H1 (cell line): ENCODE data around the gene IL2RG. TPM values are rescaled to one million over a fixed set of nuclear protein-coding genes. Genes with fewer than 3 reads are reported as not detected.
A peak's percentile ranks its signal among the peaks of the same experiment; 100 is the strongest.

ENCODE experiments used
- CTCF ChIA-PET: fragments of 300-600 bp; sonication (Branson Sonifier 250); formaldehyde crosslinking; loops from one replicate; lab custom pipeline; 2021; ENCODE audit not compliant: partially characterized antibody; lab: Charles Lee
- POLR2A ChIA-PET: fragments of 300-600 bp; sonication (Branson Sonifier 250); formaldehyde crosslinking; loops from one replicate; lab custom pipeline; 2021; ENCODE audit warnings: inconsistent platforms; ENCODE audit not compliant: partially characterized antibody; lab: Charles Lee
- DNase-seq, 2 experiments: peaks; one replicate each; pipeline versions ENCODE4 v3.0.0 to v3.0.0-alpha.2; 2010 to 2022; ENCODE audit warnings: low spot score in 2 of 2, low read depth in 1 of 2, mixed read lengths in 1 of 2
- FAIRE-seq: peaks from 2 replicates; lab custom pipeline; 2011; peaks lifted over from hg19 to GRCh38; lab: Jason Lieb, UNC
- H2AFZ ChIP-seq: 2 replicates; pipeline ENCODE4 v1.8.1; 2012; ENCODE audit warnings: low read length, inconsistent platforms
- H2AK5ac ChIP-seq: 2 replicates; pipeline ENCODE4 v1.6.1; 2013; ENCODE audit warnings: low read depth, low read length
- H2BK120ac ChIP-seq: replicated peaks from 2 replicates; pipeline ENCODE3; 2013; ENCODE audit warnings: low read depth, low read length, inconsistent platforms
- H2BK12ac ChIP-seq: 2 replicates; pipeline ENCODE4 v1.6.1; 2013; ENCODE audit warnings: low read depth, low read length
- H2BK15ac ChIP-seq: 2 replicates; pipeline ENCODE4 v1.6.1; 2013; ENCODE audit warnings: low read length
- H2BK20ac ChIP-seq: 2 replicates; pipeline ENCODE4 v1.6.1; 2013; ENCODE audit warnings: low read length
- H2BK5ac ChIP-seq: 2 replicates; pipeline ENCODE4 v1.6.1; 2013; ENCODE audit warnings: low read depth, low read length
- H3K14ac ChIP-seq: 2 replicates; pipeline ENCODE4 v1.6.1; 2013; ENCODE audit warnings: inconsistent platforms; ENCODE audit not compliant: insufficient read length
- H3K18ac ChIP-seq: 2 replicates; pipeline ENCODE4 v1.6.1; 2013; ENCODE audit warnings: low read length; ENCODE audit errors: extremely low read depth
- H3K23ac ChIP-seq: 2 replicates; pipeline ENCODE4 v1.6.1; 2013; ENCODE audit warnings: inconsistent platforms; ENCODE audit not compliant: insufficient read length
- H3K23me2 ChIP-seq: 2 replicates; pipeline ENCODE4 v1.6.1; 2013; ENCODE audit warnings: low read depth, low read length
- H3K27ac ChIP-seq: 2 replicates; pipeline ENCODE4 v1.6.1; 2011; ENCODE audit warnings: low read depth, low read length, inconsistent platforms
- H3K27me3 ChIP-seq, 4 experiments: replicated peaks in 1 of 4; 1 replicate in 1 of 4; 2 replicates in 3 of 4; pipeline versions ENCODE4 v1.6.1 to v1.8.1; 2011 to 2013; ENCODE audit warnings: low read length in 3 of 4, mild to moderate bottlenecking in 3 of 4, inconsistent platforms in 2 of 4, mixed read lengths in 2 of 4, moderate library complexity in 1 of 4; ENCODE audit not compliant: control insufficient read depth in 3 of 4, insufficient read depth in 3 of 4; ENCODE audit errors: extremely low read depth in 1 of 4
- H3K36me3 ChIP-seq, 4 experiments: 2 replicates each; pipeline versions ENCODE4 v1.6.1 to v1.8.1; 2011 to 2013; ENCODE audit warnings: mild to moderate bottlenecking in 4 of 4, low read length in 3 of 4, moderate library complexity in 2 of 4, control low read depth in 1 of 4, inconsistent platforms in 1 of 4; ENCODE audit not compliant: insufficient read depth in 4 of 4, control insufficient read depth in 2 of 4
- H3K4ac ChIP-seq: replicated peaks from 2 replicates; pipeline ENCODE3; 2013; ENCODE audit warnings: low read length, low read depth, mixed read lengths, inconsistent platforms; ENCODE audit not compliant: insufficient read length
- H3K4me1 ChIP-seq, 4 experiments: replicated peaks in 1 of 4; 1 replicate in 1 of 4; 2 replicates in 3 of 4; pipeline versions ENCODE4 v1.6.1 to v1.8.1; 2011 to 2013; ENCODE audit warnings: low read length in 3 of 4, inconsistent platforms in 2 of 4, mixed read lengths in 1 of 4; ENCODE audit not compliant: insufficient read depth in 4 of 4, control insufficient read depth in 3 of 4
- H3K4me2 ChIP-seq, 2 experiments: 2 replicates each; pipeline versions ENCODE4 v1.6.1 to v1.8.1; 2011 to 2013; ENCODE audit warnings: low read depth in 2 of 2, low read length in 2 of 2, control low read depth in 1 of 2, inconsistent platforms in 1 of 2, mild to moderate bottlenecking in 1 of 2; ENCODE audit not compliant: insufficient read depth in 1 of 2
- H3K4me3 ChIP-seq, 4 experiments: fragments of 200-600, 300-600 bp in 1 of 4; sonication (generic), shearing (Covaris generic), sonication (Bioruptor Twin) in 1 of 4; 2 replicates each; pipeline versions ENCODE4 v1.5.1 to v1.8.1; 2011 to 2016; ENCODE audit warnings: low read length in 4 of 4, low read depth in 3 of 4, control low read depth in 2 of 4, inconsistent platforms in 2 of 4, mild to moderate bottlenecking in 2 of 4, mixed read lengths in 1 of 4, moderate library complexity in 1 of 4; ENCODE audit not compliant: insufficient read depth in 2 of 4; ENCODE audit errors: extremely low read depth in 1 of 4
- H3K56ac ChIP-seq: replicated peaks from 2 replicates; pipeline ENCODE3; 2013; ENCODE audit warnings: low read depth, mild to moderate bottlenecking, mixed read lengths, low read length, inconsistent platforms; ENCODE audit not compliant: insufficient read length
- H3K79me1 ChIP-seq: 2 replicates; pipeline ENCODE4 v1.6.1; 2013; ENCODE audit warnings: low read depth, low read length, control low read depth
- H3K79me2 ChIP-seq, 2 experiments: 2 replicates each; pipeline versions ENCODE4 v1.6.1 to v1.8.1; 2012 to 2013; ENCODE audit warnings: low read length in 2 of 2, mild to moderate bottlenecking in 2 of 2, inconsistent platforms in 1 of 2; ENCODE audit not compliant: insufficient read depth in 2 of 2, control insufficient read depth in 1 of 2
- H3K9ac ChIP-seq, 4 experiments: replicated peaks in 1 of 4; 1 replicate in 1 of 4; 2 replicates in 3 of 4; pipeline versions ENCODE4 v1.6.1 to v1.8.1; 2011 to 2013; ENCODE audit warnings: low read depth in 3 of 4, low read length in 3 of 4, control low read depth in 2 of 4, mild to moderate bottlenecking in 2 of 4, moderate library complexity in 2 of 4, inconsistent platforms in 1 of 4; ENCODE audit errors: extremely low read depth in 1 of 4
- H3K9me3 ChIP-seq, 2 experiments: 2 replicates each; pipeline versions ENCODE4 v1.6.1 to v1.8.1; 2012 to 2013; ENCODE audit warnings: mild to moderate bottlenecking in 2 of 2, moderate library complexity in 2 of 2, control low read depth in 1 of 2, inconsistent platforms in 1 of 2, low read depth in 1 of 2, low read length in 1 of 2, mixed read lengths in 1 of 2; ENCODE audit not compliant: insufficient read depth in 2 of 2
- H4K20me1 ChIP-seq, 2 experiments: replicated peaks in 1 of 2; 2 replicates each; pipeline versions ENCODE3 to v1.8.1; 2011 to 2013; ENCODE audit warnings: inconsistent platforms in 2 of 2, low read length in 2 of 2, mild to moderate bottlenecking in 1 of 2; ENCODE audit not compliant: insufficient read depth in 2 of 2, control insufficient read depth in 1 of 2
- H4K5ac ChIP-seq: 2 replicates; pipeline ENCODE4 v1.6.1; 2013; ENCODE audit warnings: low read length, low read depth, mixed read lengths, inconsistent platforms; ENCODE audit not compliant: insufficient read length
- H4K8ac ChIP-seq: 2 replicates; pipeline ENCODE4 v1.8.0; 2013; ENCODE audit warnings: mild to moderate bottlenecking, moderate library complexity, low read length, inconsistent platforms; ENCODE audit not compliant: insufficient read depth; ENCODE audit errors: extremely low read depth
- H4K91ac ChIP-seq: replicated peaks from 2 replicates; pipeline ENCODE3; 2013; ENCODE audit warnings: low read length, mixed read lengths, inconsistent platforms; ENCODE audit not compliant: insufficient read length
- ATF3 ChIP-seq: IDR thresholded peaks from 2 replicates; pipeline ENCODE4 v1.6.1; 2011; ENCODE audit warnings: low read depth, mild to moderate bottlenecking, low read length; ENCODE audit not compliant: insufficient read depth
- CEBPB ChIP-seq: IDR thresholded peaks from 2 replicates; pipeline ENCODE4 v1.6.1; 2012; ENCODE audit warnings: low read depth, low read length
- CHD1 ChIP-seq: IDR thresholded peaks from 2 replicates; pipeline ENCODE4 v1.6.1; 2012; ENCODE audit warnings: low read depth, low read length, improper control_type of control experiment
- CREB1 ChIP-seq: IDR thresholded peaks from 2 replicates; pipeline ENCODE4 v1.6.1; 2012; ENCODE audit warnings: inconsistent platforms
- CTCF ChIP-seq, 3 experiments: IDR thresholded peaks; 1 replicate in 2 of 3; 2 replicates in 1 of 3; pipeline versions ENCODE4 v1.5.1 to v1.6.1; 2011; ENCODE audit warnings: low read length in 3 of 3, mild to moderate bottlenecking in 3 of 3, inconsistent platforms in 2 of 3, low read depth in 1 of 3, moderate library complexity in 1 of 3; ENCODE audit not compliant: insufficient read depth in 1 of 3; ENCODE audit errors: control extremely low read depth in 1 of 3
- KDM5A ChIP-seq: fragments of 200-600 bp; IDR thresholded peaks from 2 replicates; pipeline ENCODE4 v1.7.1; 2012; ENCODE audit warnings: mild to moderate bottlenecking, low read length, inconsistent platforms, mixed read lengths
- NRF1 ChIP-seq: IDR thresholded peaks from 2 replicates; pipeline ENCODE4 v1.6.1; 2011; ENCODE audit warnings: mild to moderate bottlenecking, low read depth, low read length, improper control_type of control experiment
- SIX5 ChIP-seq: IDR thresholded peaks from 2 replicates; pipeline ENCODE4 v1.6.1; 2011; ENCODE audit warnings: mild to moderate bottlenecking, low read depth, low read length
- USF2 ChIP-seq: IDR thresholded peaks from 2 replicates; pipeline ENCODE4 v1.6.1; 2011; ENCODE audit warnings: low read length, improper control_type of control experiment
- WGBS, 2 experiments: shearing (Covaris generic) in 1 of 2; methylation state at CpG; one replicate each; pipeline versions ENCODE4 v1.1.6 to v1.1.7; 2013 to 2015; ENCODE audit warnings: low lambda C conversion rate in 2 of 2, mixed read lengths in 2 of 2, inconsistent platforms in 1 of 2, low coverage in 1 of 2, missing lambda C conversion rate in 1 of 2; ENCODE audit not compliant: insufficient replicate concordance in 2 of 2, insufficient coverage in 1 of 2, insufficient read length in 1 of 2; ENCODE audit errors: extremely low coverage in 1 of 2, missing lambda C conversion rate in 1 of 2; 5-methylcytosine and 5-hydroxymethylcytosine counted together
- polyA plus RNA-seq, 7 experiments: library from polyadenylated mRNA; depleted of rRNA in 3 of 7; stranded (reverse) in 5 of 7; unstranded in 2 of 7; fragments of >200 nt in 5 of 7; fragments of 200-250 nt in 2 of 7; gene quantifications; 1 replicate in 5 of 7; 2 replicates in 1 of 7; 4 replicates in 1 of 7; pipeline versions ENCODE4 v1.2.1 to v1.2.3, GENCODE V29; 2011 to 2013; ENCODE audit warnings: missing spikeins in 2 of 7, mixed read lengths in 2 of 7
- total RNA-seq: library from RNA; stranded (reverse); fragmentation: NEBNext Ultra II Directional; extraction: Animal tissue kit (Norgen Biotek cat#: 25700); gene quantifications from 2 replicates; pipeline ENCODE4 v1.2.1, GENCODE V29; 2021

The IL2RG gene
- total and polyA plus RNA-seq, 2 of the 8 experiments (the other 6 are each of a cell fraction or from before 2014, with no cell fraction given): not detected

- H4K20me1 ChIP-seq: peaks cover 0 to 2% of the 10 kb centered on the region in 2 experiments
- no peak within 1 kb of the TSS for H2BK15ac ChIP-seq
- FAIRE-seq: peak; percentile 7
- no peak within 1 kb of the TSS for H3K56ac ChIP-seq
- H3K14ac ChIP-seq: no peak within 1 kb of the TSS
- no peak within 1 kb of the TSS for H2BK12ac ChIP-seq
- peak within 1 kb of the TSS; percentile 82 to 95 for H3K4me2 ChIP-seq
- H3K18ac ChIP-seq: peak within 1 kb of the TSS; percentile 71
- peak within 1 kb of the TSS; percentile 20 to 78 (median 42); a peak in 6 of 7 replicates for H3K9ac ChIP-seq
- no peak within 1 kb of the TSS for H3K4ac ChIP-seq
- no peak within 1 kb of the TSS for H4K91ac ChIP-seq
- peak within 1 kb of the TSS; percentile 95; the same call in 1 of the 2 replicates for H2AFZ ChIP-seq
- CTCF ChIA-PET: interaction anchor here (1.6 kb wide), 1 partner anchor 33 kb away, joined by 5 read pairs; no protein-coding TSS in a partner anchor
- peaks cover 0 to 8% of the 10 kb centered on the region in 2 experiments; a peak in 2 of 4 replicates for H3K79me2 ChIP-seq
- H3K23ac ChIP-seq: no peak within 1 kb of the TSS
- H3K4me1 ChIP-seq: peaks cover 7 to 13% (median 11%) of the 10 kb centered on the region in 4 experiments
- peak within 1 kb of the TSS; percentile 34; the same call in 1 of the 2 replicates for H3K27ac ChIP-seq
- H4K8ac ChIP-seq: no peak within 1 kb of the TSS; the same call in 1 of the 2 replicates
- WGBS, 2 experiments: 0% methylated on average over 9 of the region's 29 CpGs; no CpG with 5 or more reads in 1 of the 2 experiments
- H4K5ac ChIP-seq: no peak within 1 kb of the TSS
- POLR2A ChIA-PET: interaction anchor here (0.9 to 1.4 kb wide), 4 partner anchors 9 to 52 kb away, joined by 3 to 4 read pairs (median 3); partner anchors contain the start of gene MED12
- H2AK5ac ChIP-seq: no peak within 1 kb of the TSS
- H3K23me2 ChIP-seq: peaks cover 8% of the 10 kb centered on the region
- no peaks in the 10 kb centered on the region for H3K36me3 ChIP-seq
- H3K27me3 ChIP-seq: peaks cover 0 to under 1% (median 0%) of the 10 kb centered on the region in 4 experiments; a peak in 1 of 7 replicates
- H2BK5ac ChIP-seq: no peak within 1 kb of the TSS
- no peak within 1 kb of the TSS for H2BK120ac ChIP-seq
- DNase-seq: peak; percentile 69 to 89
- H2BK20ac ChIP-seq: no peak within 1 kb of the TSS
- no peaks in the 10 kb centered on the region for H3K9me3 ChIP-seq
- H3K79me1 ChIP-seq: no peaks in the 10 kb centered on the region; the same call in 1 of the 2 replicates
- peak within 1 kb of the TSS; percentile 68 to 78 (median 73) for H3K4me3 ChIP-seq
- TF ChIP-seq SIX5 (peak; percentile 55; the same call in 1 of the 2 replicates), USF2 (no peak), CREB1 (peak; percentile 13; the same call in 1 of the 2 replicates), CTCF (IDR thresholded peaks at IDR 0.05; ENCODE audit: control extremely low read depth in 1 of 3, insufficient read depth in 1 of 3, low read depth in 1 of 3, low read length in 3 of 3) (no peak), KDM5A (no peak), CHD1 (no peak), CEBPB (no peak), ATF3 (no peak), NRF1 (peak; percentile 36; the same call in 1 of the 2 replicates)
These were observed 15.8 kb downstream of the IL2RG start, which contains the start of gene FOXO4 for GRCh38 chrX:71095555-71095980. Gene FOXO4, plus strand, starts transcription at chrX:71095851. Its CDS starts 678 bp downstream, at chrX:71096529.
